Dedifferentiated amniotic fluid mesenchymal stem cell (primary cell): Measurements from ENCODE around the gene SRD5A1.
"Not testable (repeated sequence)": the region's sequence is repeated elsewhere in the genome, so short reads cannot be mapped to it uniquely, and the experiment has no call there.

Experiments used
- DNase-seq: peaks from one replicate; pipeline ENCODE4 v3.0.0-alpha.2; 2016; ENCODE audit errors: extremely low spot score

Gene SRD5A1

GRCh38 chr5:6644794-6645241 lies 11.6 kb downstream of the SRD5A1 start:
- DNase-seq, result no peak

- DNase-seq, result not testable (repeated sequence)
Observed at GRCh38 chr5:6645571-6646362, 12.5 kb downstream of the SRD5A1 start.

- no peak for DNase-seq
Observed at GRCh38 chr5:6649186-6649585, 15.9 kb downstream of the SRD5A1 start.

- DNase-seq, result no peak
Observed at GRCh38 chr5:6649681-6650080, 16.4 kb downstream of the SRD5A1 start.

GRCh38 chr5:6652025-6652424 lies 18.8 kb downstream of the SRD5A1 start:
- DNase-seq, result no peak

- no peak for DNase-seq
Observed at GRCh38 chr5:6655432-6655831, 22.2 kb downstream of the SRD5A1 start.

GRCh38 chr5:6656680-6657079 lies 23.4 kb downstream of the SRD5A1 start:
- DNase-seq, result no peak

- no peak for DNase-seq
Observed at GRCh38 chr5:6659941-6660684, 26.9 kb downstream of the SRD5A1 start.

GRCh38 chr5:6660688-6661087 lies 27.4 kb downstream of the SRD5A1 start:
- DNase-seq, result no peak

- DNase-seq, result no peak
Observed at GRCh38 chr5:6666762-6667161, 33.5 kb downstream of the SRD5A1 start.

GRCh38 chr5:6667648-6668047 lies 34.4 kb downstream of the SRD5A1 start:
- no peak for DNase-seq

GRCh38 chr5:6668717-6669116 lies 35.5 kb downstream of the SRD5A1 start:
- DNase-seq, result not testable (repeated sequence)

GRCh38 chr5:6673031-6673430 lies 39.8 kb downstream of the SRD5A1 start:
- no peak for DNase-seq

GRCh38 chr5:6673963-6674362 lies 40.7 kb downstream of the SRD5A1 start:
- DNase-seq, result no peak

GRCh38 chr5:6674421-6674820 lies 41.2 kb downstream of the SRD5A1 start:
- no peak for DNase-seq

GRCh38 chr5:6674886-6675285 lies 41.6 kb downstream of the SRD5A1 start:
- DNase-seq, result no peak

GRCh38 chr5:6675784-6676491 lies 42.7 kb downstream of the SRD5A1 start:
- DNase-seq, result no peak

- no peak for DNase-seq
Observed at GRCh38 chr5:6676702-6677101, 43.5 kb downstream of the SRD5A1 start.

GRCh38 chr5:6678385-6678784 lies 45.1 kb downstream of the SRD5A1 start:
- DNase-seq, result no peak

GRCh38 chr5:6680922-6681321 lies 47.7 kb downstream of the SRD5A1 start:
- DNase-seq, result no peak

- no peak for DNase-seq
Observed at GRCh38 chr5:6681682-6682081, 48.4 kb downstream of the SRD5A1 start.

- no peak for DNase-seq
Observed at GRCh38 chr5:6682239-6682638, 49.0 kb downstream of the SRD5A1 start.

- no peak for DNase-seq
Observed at GRCh38 chr5:6683241-6683640, 50.0 kb downstream of the SRD5A1 start.
